ENCODE measurements around the gene MRPS22. TPM values are rescaled to one million over a fixed set of nuclear protein-coding genes. Genes with fewer than 3 reads are reported as not detected.

The MRPS22 gene
- total and polyA plus RNA-seq, 9 donors: 33.0 to 51.6 (median 36.8) TPM

DNA sequence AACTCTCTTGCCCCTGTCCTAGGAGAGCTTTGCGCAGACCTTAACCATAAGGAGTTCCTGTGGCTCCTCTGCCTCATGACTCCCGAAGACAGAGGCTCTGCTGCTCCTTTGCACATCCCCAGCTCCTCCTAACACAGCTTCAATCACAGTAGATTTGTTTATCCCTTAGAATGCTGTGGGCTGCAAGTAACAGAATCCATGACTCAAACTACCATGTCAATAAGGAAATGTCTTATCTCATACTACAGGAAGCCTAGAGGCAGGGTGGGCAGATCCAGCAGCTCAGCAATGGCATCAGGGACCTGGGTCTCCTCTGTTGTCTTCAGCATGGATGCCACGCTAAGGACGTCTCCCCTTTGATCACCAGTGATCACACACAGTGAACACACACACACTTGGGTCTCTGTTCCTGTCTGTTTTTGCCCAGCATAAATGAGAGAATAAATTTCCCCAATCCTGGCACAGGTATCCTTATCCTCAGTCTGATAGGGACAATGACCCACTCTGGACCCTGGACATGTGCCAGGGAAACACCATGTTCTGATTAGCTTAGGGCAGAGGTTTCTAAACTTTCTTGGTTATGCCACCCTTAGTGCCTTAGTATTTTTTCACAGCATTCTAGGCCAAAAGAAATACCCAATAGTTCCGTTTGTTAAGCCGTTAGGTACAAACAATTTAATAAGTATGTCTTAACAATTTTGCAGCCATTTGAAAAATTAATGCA is 46.1 kb upstream of the MRPS22 start:
- TF ChIP-seq, protein P1, sequence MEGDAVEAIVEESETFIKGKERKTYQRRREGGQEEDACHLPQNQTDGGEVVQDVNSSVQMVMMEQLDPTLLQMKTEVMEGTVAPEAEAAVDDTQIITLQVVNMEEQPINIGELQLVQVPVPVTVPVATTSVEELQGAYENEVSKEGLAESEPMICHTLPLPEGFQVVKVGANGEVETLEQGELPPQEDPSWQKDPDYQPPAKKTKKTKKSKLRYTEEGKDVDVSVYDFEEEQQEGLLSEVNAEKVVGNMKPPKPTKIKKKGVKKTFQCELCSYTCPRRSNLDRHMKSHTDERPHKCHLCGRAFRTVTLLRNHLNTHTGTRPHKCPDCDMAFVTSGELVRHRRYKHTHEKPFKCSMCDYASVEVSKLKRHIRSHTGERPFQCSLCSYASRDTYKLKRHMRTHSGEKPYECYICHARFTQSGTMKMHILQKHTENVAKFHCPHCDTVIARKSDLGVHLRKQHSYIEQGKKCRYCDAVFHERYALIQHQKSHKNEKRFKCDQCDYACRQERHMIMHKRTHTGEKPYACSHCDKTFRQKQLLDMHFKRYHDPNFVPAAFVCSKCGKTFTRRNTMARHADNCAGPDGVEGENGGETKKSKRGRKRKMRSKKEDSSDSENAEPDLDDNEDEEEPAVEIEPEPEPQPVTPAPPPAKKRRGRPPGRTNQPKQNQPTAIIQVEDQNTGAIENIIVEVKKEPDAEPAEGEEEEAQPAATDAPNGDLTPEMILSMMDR (IDR thresholded peaks at IDR 0.05): no peak
- TF ChIP-seq POLR2A (IDR thresholded peaks at IDR 0.05) (no peak), EP300 (IDR thresholded peaks at IDR 0.05) (no peak)
- no peaks in the 10 kb centered on the region for H3K36me3 ChIP-seq
- no peak overlapping the region for H3K27ac ChIP-seq
- H3K4me1 ChIP-seq (ENCODE audit: insufficient read depth): peaks cover 24% of the 10 kb centered on the region
- no peak overlapping the region for H3K4me3 ChIP-seq
- 83 to 96% (median 90%) methylated on average over 6 of the region's 6 CpGs for WGBS, 3 donors
- no peaks in the 10 kb centered on the region for H3K9me3 ChIP-seq
- no peaks in the 10 kb centered on the region for H3K27me3 ChIP-seq
- intact Hi-C loops (cut with DNase I): no loop called here
- no peak for DNase-seq

DNA sequence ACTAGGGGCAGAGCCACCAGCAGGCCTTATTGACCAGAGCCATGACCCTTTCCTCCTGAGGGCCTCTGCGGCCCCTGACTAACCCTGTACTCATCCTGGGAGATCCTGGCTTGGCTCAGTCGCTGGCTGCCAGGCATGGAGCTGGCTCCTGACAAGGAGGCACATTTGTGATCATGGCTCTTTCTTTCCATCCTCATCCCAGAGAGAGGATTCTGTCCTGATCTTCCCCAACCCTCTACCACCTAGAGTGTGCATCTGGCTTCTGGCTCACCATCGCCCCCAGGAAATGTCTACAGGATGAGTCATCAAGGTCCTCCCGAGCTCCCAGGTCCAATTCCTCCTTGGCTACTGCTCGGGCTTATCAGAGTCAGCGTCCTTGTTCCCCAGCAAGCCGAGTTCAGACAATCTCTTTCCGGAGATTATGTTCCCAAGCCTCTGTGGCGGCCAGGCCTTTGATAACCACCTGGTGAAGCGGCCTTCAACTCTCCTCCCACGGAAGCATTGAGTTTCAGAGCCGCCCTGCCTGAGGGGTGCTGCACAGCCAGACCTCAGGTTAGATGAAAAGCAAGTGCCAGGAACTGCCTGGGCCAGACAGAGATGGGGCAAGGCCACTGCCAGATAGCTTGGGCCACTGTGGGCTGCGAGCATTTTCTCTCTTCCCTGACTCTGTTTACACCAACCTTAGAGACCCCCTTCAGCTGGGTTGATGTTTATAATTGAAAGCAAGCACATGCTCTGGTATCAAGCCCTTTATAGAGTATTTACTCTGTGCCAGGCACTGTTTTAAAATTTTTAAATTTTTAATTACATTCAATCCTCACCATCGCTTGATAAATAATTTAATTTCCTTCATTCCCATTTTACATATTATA is 44.3 kb upstream of the MRPS22 start:
- Histone ChIP-seq H3K36me3 (no peaks in the 10 kb centered on the region), H3K27ac (peak overlapping the region; percentile 9 to 47), H3K4me1 (ENCODE audit: insufficient read depth) (peaks cover 24% of the 10 kb centered on the region), H3K9me3 (no peaks in the 10 kb centered on the region), H3K27me3 (no peaks in the 10 kb centered on the region), H3K4me3 (no peak overlapping the region)
- no peak for TF ChIP-seq EP300 (IDR thresholded peaks at IDR 0.05)
- TF ChIP-seq POLR2A (IDR thresholded peaks at IDR 0.05): no peak
- TF ChIP-seq, protein P1 (IDR thresholded peaks at IDR 0.05): no peak
- DNase-seq: peak; percentile 34 to 74 (median 55)
- intact Hi-C loops (cut with DNase I): loop anchor here in 1 of 4 donors (5.0 kb wide), 1 partner anchor 47 kb away; no protein-coding TSS in a partner anchor
- 22 to 36% (median 32%) methylated on average over 14 of the region's 14 CpGs for WGBS, 3 donors

DNA sequence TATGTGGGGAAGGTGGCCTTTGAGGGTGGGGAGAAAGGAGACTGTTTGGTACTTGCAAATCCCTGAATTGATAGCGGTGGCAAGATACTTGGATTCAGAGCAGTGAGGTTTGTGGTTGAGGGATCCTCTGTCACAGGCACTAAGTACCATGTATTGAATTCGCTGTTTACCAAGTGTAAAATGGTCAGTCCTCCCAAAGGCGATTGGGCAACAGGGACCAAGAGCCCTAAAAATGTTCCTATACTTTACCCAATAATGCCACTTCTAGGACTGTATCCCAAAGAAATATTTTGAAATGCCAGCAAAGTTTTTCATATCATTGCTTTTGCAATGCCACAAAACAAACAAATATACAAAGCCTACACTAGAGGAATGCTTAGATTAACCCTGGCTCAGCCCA is 43.4 kb upstream of the MRPS22 start:
- Histone ChIP-seq H3K9me3 (no peaks in the 10 kb centered on the region), H3K27ac (peak overlapping the region in 1 of 2 donors; percentile 47), H3K4me1 (ENCODE audit: insufficient read depth) (peaks cover 22% of the 10 kb centered on the region), H3K4me3 (no peak overlapping the region), H3K27me3 (no peaks in the 10 kb centered on the region), H3K36me3 (no peaks in the 10 kb centered on the region)
- TF ChIP-seq POLR2A (IDR thresholded peaks at IDR 0.05) (no peak), EP300 (IDR thresholded peaks at IDR 0.05) (no peak)
- TF ChIP-seq, protein P1 (IDR thresholded peaks at IDR 0.05): no peak
- intact Hi-C loops (cut with DNase I): loop anchor here in 1 of 4 donors (5.0 kb wide), 1 partner anchor 48 kb away; no protein-coding TSS in a partner anchor
- DNase-seq: no peak
- WGBS, 3 donors: 94 to 96% (median 95%) methylated on average over 3 of the region's 3 CpGs

DNA sequence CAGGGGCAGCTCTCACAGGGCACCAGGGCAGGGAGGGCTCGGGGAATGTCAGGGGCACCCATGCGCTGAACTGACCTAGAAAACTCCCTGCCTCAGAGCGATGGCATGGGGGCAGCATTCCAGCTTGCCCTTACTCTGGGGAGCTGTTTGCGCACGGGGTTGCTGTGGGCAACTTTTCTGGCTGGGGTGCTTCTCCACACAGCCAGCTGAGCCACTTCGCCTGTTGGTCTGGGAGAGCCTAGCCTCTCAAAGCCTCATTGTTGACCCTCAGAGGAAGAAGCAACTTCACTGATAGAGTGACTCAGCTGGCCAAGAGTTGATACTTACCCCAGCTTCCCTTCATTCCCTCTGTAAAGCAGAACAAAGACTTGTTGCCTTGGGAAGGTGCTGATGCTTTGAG is 42.6 kb upstream of the MRPS22 start:
- Histone ChIP-seq H3K27ac (no peak overlapping the region), H3K9me3 (no peaks in the 10 kb centered on the region), H3K4me3 (no peak overlapping the region), H3K27me3 (no peaks in the 10 kb centered on the region), H3K36me3 (no peaks in the 10 kb centered on the region), H3K4me1 (ENCODE audit: insufficient read depth) (peaks cover 22% of the 10 kb centered on the region)
- no peak for DNase-seq
- 86 to 93% (median 88%) methylated on average over 6 of the region's 6 CpGs for WGBS, 3 donors
- no peak for TF ChIP-seq EP300 (IDR thresholded peaks at IDR 0.05)
- no peak for TF ChIP-seq POLR2A (IDR thresholded peaks at IDR 0.05)
- intact Hi-C loops (cut with DNase I): loop anchor here in 1 of 4 donors (5.0 kb wide), 1 partner anchor 49 kb away; no protein-coding TSS in a partner anchor
